K562 (cell line): Measurements from ENCODE around the gene PIP5K1B. TPM values are rescaled to one million over a fixed set of nuclear protein-coding genes. Genes with fewer than 3 reads are reported as not detected.

Experiments
- C11orf30 ChIP-seq: fragments of 450-650 bp; IDR thresholded peaks from 2 replicates; pipeline ENCODE4 v1.6.1; 2016; ENCODE audit warnings: low read depth, mild to moderate bottlenecking
- EWSR1 ChIP-seq: fragments of 450-650 bp; IDR thresholded peaks from 2 replicates; pipeline ENCODE4 v1.6.1; 2018; ENCODE audit warnings: borderline replicate concordance, mild to moderate bottlenecking, low read depth, moderate library complexity; ENCODE audit not compliant: partially characterized antibody
- FOSL1 ChIP-seq: fragments of 200-800 bp; sonication (Bioruptor generic); conservative IDR thresholded peaks from 2 replicates; pipeline ENCODE4 v1.6.1; 2016; ENCODE audit warnings: missing genetic modification characterization, missing compliant biosample characterization
- HSF4 ChIP-seq: fragments of 250-450 bp; sonication (Bioruptor Pico); IDR thresholded peaks from 2 replicates; pipeline ENCODE4 v2.1.2; 2022; ENCODE audit warnings: mild to moderate bottlenecking, moderate library complexity, borderline replicate concordance
- ILK ChIP-seq: fragments of 450-650 bp; IDR thresholded peaks from 2 replicates; pipeline ENCODE4 v1.6.1; 2016; ENCODE audit warnings: missing genetic modification characterization, low read depth, mild to moderate bottlenecking, missing compliant biosample characterization, moderate library complexity, borderline replicate concordance
- MED1 ChIP-seq: sonication (generic); formaldehyde crosslinking; IDR thresholded peaks from 2 replicates; pipeline ENCODE4 v1.8.1; 2023; ENCODE audit warnings: missing genetic modification reagents, borderline replicate concordance
- MLLT1 ChIP-seq, 2 experiments: fragments of 450-650 bp; IDR thresholded peaks; 2 replicates each; pipeline ENCODE4 v1.6.1; 2016
- NCOA4 ChIP-seq: fragments of 450-650 bp; IDR thresholded peaks from 2 replicates; pipeline ENCODE4 v1.6.1; 2018; ENCODE audit warnings: mild to moderate bottlenecking; ENCODE audit not compliant: partially characterized antibody
- POLR2AphosphoS2 ChIP-seq: IDR thresholded peaks from 2 replicates; pipeline ENCODE4 v1.6.1; 2012; ENCODE audit warnings: low read length, improper control_type of control experiment
- SP1 ChIP-seq: sonication (generic); formaldehyde crosslinking; IDR thresholded peaks from 2 replicates; pipeline ENCODE4 v1.8.1; 2022; ENCODE audit warnings: mild to moderate bottlenecking, missing genetic modification reagents
- ZC3H11A ChIP-seq: IDR thresholded peaks from 2 replicates; pipeline ENCODE4 v1.6.1; 2012; ENCODE audit warnings: low read depth, low read length, improper control_type of control experiment
- ZFX ChIP-seq: sonication (generic); formaldehyde crosslinking; IDR thresholded peaks from 2 replicates; pipeline ENCODE4 v1.8.0; 2022; ENCODE audit warnings: mild to moderate bottlenecking, missing genetic modification reagents, moderate library complexity
- ZNF316 ChIP-seq: fragments of 450-650 bp; IDR thresholded peaks from 2 replicates; pipeline ENCODE4 v1.6.1; 2016
- ZNF431 ChIP-seq: sonication (generic); formaldehyde crosslinking; IDR thresholded peaks from 2 replicates; pipeline ENCODE4 v1.8.0; 2022; ENCODE audit warnings: mild to moderate bottlenecking, missing genetic modification reagents
- polyA plus RNA-seq, 8 experiments: library from polyadenylated mRNA; depleted of rRNA in 4 of 8; stranded (reverse) in 5 of 8; unstranded in 3 of 8; fragments of >200 nt; fragmentation: Nextera tagmentation in 2 of 8; fragmentation: Illumina TruSeq in 1 of 8; extraction: Ambion mirVana in 2 of 8; extraction: Trizol in 1 of 8; gene quantifications; 2 replicates each; pipeline versions ENCODE4 v1.2.1 to v1.2.3, GENCODE V29; 2011 to 2014; ENCODE audit warnings: inconsistent platforms in 1 of 8, missing spikeins in 1 of 8
- total RNA-seq, 7 experiments: library from RNA; depleted of rRNA in 6 of 7; stranded (reverse); fragments of >200 nt in 6 of 7; fragmentation: Illumina TruSeq in 2 of 7; extraction: Trizol in 2 of 7; gene quantifications; 2 replicates each; pipeline versions ENCODE4 v1.2.1 to v1.2.3, GENCODE V29; 2011 to 2021; ENCODE audit warnings: low replicate concordance in 1 of 7
- TF ChIP-seq, protein P1 (sequence below): fragments of 250-450 bp; sonication (Bioruptor Pico); IDR thresholded peaks from 2 replicates; pipeline ENCODE4 v1.4.0; 2020; ENCODE audit warnings: mild to moderate bottlenecking, moderate library complexity
- TF ChIP-seq, protein P2 (sequence below): sonication (generic); formaldehyde crosslinking; IDR thresholded peaks from 2 replicates; pipeline ENCODE4 v1.8.1; 2023; ENCODE audit warnings: missing genetic modification reagents, mild to moderate bottlenecking, borderline replicate concordance
- TF ChIP-seq, protein P3 (sequence below): sonication (generic); IDR thresholded peaks from 2 replicates; pipeline ENCODE4 v1.6.1; 2016
- TF ChIP-seq, protein P4 (sequence below): IDR thresholded peaks from 3 replicates; pipeline ENCODE4 v1.6.1; 2011; ENCODE audit warnings: borderline replicate concordance, mild to moderate bottlenecking; ENCODE audit not compliant: insufficient read length, insufficient read depth

Gene PIP5K1B
- total and polyA plus RNA-seq, 9 of the 15 experiments (the other 6 are each of a cell fraction or from before 2014, with no cell fraction given), result 3.1 to 12.9 (median 7.4) TPM

GRCh38 chr9:68822596-68823165 is 117.6 kb downstream of the PIP5K1B start (continued):
- TF ChIP-seq, protein P1, sequence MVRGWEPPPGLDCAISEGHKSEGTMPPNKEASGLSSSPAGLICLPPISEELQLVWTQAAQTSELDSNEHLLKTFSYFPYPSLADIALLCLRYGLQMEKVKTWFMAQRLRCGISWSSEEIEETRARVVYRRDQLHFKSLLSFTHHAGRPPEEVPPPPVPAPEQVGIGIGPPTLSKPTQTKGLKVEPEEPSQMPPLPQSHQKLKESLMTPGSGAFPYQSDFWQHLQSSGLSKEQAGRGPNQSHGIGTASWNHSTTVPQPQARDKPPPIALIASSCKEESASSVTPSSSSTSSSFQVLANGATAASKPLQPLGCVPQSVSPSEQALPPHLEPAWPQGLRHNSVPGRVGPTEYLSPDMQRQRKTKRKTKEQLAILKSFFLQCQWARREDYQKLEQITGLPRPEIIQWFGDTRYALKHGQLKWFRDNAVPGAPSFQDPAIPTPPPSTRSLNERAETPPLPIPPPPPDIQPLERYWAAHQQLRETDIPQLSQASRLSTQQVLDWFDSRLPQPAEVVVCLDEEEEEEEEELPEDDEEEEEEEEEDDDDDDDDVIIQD, result no peak
- TF ChIP-seq MED1 (no peak), HSF4 (no peak), MLLT1 (IDR thresholded peaks at IDR 0.05) (no peak), ILK (no peak), ZNF316 (peak; percentile 6; the same call in 1 of the 2 replicates), EWSR1 (no peak), FOSL1 (tag) (0 out of 2 replicates have a peak, but pooled peaks have one; percentile 18), ZC3H11A (no peak), ZFX (CRISPR knock-in tag) (peak; percentile 38; the same call in 1 of the 2 replicates), ZNF431 (CRISPR knock-in tag) (no peak), C11orf30 (0 out of 2 replicates have a peak, but pooled peaks have one; percentile 7), SP1 (CRISPR knock-in tag) (no peak), NCOA4 (no peak), POLR2AphosphoS2 (no peak)
- TF ChIP-seq, protein P2, sequence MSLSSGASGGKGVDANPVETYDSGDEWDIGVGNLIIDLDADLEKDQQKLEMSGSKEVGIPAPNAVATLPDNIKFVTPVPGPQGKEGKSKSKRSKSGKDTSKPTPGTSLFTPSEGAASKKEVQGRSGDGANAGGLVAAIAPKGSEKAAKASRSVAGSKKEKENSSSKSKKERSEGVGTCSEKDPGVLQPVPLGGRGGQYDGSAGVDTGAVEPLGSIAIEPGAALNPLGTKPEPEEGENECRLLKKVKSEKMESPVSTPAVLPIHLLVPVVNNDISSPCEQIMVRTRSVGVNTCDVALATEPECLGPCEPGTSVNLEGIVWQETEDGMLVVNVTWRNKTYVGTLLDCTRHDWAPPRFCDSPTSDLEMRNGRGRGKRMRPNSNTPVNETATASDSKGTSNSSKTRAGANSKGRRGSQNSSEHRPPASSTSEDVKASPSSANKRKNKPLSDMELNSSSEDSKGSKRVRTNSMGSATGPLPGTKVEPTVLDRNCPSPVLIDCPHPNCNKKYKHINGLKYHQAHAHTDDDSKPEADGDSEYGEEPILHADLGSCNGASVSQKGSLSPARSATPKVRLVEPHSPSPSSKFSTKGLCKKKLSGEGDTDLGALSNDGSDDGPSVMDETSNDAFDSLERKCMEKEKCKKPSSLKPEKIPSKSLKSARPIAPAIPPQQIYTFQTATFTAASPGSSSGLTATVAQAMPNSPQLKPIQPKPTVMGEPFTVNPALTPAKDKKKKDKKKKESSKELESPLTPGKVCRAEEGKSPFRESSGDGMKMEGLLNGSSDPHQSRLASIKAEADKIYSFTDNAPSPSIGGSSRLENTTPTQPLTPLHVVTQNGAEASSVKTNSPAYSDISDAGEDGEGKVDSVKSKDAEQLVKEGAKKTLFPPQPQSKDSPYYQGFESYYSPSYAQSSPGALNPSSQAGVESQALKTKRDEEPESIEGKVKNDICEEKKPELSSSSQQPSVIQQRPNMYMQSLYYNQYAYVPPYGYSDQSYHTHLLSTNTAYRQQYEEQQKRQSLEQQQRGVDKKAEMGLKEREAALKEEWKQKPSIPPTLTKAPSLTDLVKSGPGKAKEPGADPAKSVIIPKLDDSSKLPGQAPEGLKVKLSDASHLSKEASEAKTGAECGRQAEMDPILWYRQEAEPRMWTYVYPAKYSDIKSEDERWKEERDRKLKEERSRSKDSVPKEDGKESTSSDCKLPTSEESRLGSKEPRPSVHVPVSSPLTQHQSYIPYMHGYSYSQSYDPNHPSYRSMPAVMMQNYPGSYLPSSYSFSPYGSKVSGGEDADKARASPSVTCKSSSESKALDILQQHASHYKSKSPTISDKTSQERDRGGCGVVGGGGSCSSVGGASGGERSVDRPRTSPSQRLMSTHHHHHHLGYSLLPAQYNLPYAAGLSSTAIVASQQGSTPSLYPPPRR, result no peak
- TF ChIP-seq, protein P3, sequence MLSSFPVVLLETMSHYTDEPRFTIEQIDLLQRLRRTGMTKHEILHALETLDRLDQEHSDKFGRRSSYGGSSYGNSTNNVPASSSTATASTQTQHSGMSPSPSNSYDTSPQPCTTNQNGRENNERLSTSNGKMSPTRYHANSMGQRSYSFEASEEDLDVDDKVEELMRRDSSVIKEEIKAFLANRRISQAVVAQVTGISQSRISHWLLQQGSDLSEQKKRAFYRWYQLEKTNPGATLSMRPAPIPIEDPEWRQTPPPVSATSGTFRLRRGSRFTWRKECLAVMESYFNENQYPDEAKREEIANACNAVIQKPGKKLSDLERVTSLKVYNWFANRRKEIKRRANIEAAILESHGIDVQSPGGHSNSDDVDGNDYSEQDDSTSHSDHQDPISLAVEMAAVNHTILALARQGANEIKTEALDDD, result no peak
- TF ChIP-seq, protein P4, sequence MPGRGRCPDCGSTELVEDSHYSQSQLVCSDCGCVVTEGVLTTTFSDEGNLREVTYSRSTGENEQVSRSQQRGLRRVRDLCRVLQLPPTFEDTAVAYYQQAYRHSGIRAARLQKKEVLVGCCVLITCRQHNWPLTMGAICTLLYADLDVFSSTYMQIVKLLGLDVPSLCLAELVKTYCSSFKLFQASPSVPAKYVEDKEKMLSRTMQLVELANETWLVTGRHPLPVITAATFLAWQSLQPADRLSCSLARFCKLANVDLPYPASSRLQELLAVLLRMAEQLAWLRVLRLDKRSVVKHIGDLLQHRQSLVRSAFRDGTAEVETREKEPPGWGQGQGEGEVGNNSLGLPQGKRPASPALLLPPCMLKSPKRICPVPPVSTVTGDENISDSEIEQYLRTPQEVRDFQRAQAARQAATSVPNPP, result no peak
